A673 (cell line): ENCODE data around the gene STX3. TPM values are rescaled to one million over a fixed set of nuclear protein-coding genes. Genes with fewer than 3 reads are reported as not detected.
"Not testable (repeated sequence)": the region's sequence is repeated elsewhere in the genome, so short reads cannot be mapped to it uniquely, and the experiment has no call there.

Experiments used
- BruUV-seq: library from RNA; stranded (reverse); fragments of 400-500 nt; replicated peaks from 2 replicates; lab custom pipeline; 2021; lab: Mats Ljungman, UMichigan
- CTCF ChIA-PET: fragments of 300-600 bp; sonication (Branson Sonifier 250); formaldehyde crosslinking; loops from one replicate; lab custom pipeline; 2022; ENCODE audit warnings: antibody characterized with exemption; lab: Charles Lee
- POLR2A ChIA-PET: fragments of 300-600 bp; sonication (Branson Sonifier 250); formaldehyde crosslinking; loops from one replicate; lab custom pipeline; 2022; ENCODE audit warnings: antibody characterized with exemption; ENCODE audit not compliant: low non-redundant PET; lab: Charles Lee
- DNase-seq: peaks from one replicate; pipeline ENCODE4 v3.0.0-alpha.2; 2015; ENCODE audit warnings: low spot score
- H3K27ac ChIP-seq: fragments of 200-600 bp; sonication (generic); 2 replicates; pipeline ENCODE4 v1.5.1; 2016; ENCODE audit warnings: mixed run types, low read depth, mild to moderate bottlenecking, mixed read lengths, antibody characterized with exemption, low read length; ENCODE audit not compliant: poor library complexity, severe bottlenecking
- H3K27me3 ChIP-seq: fragments of 200-600 bp; sonication (generic); replicated peaks from 2 replicates; pipeline ENCODE4 v1.6.1; 2017; ENCODE audit warnings: mixed run types, low read depth, mild to moderate bottlenecking, mixed read lengths, antibody characterized with exemption, low read length; ENCODE audit not compliant: insufficient read depth, poor library complexity
- H3K36me3 ChIP-seq: fragments of 200-600 bp; sonication (generic); 2 replicates; pipeline ENCODE4 v1.6.1; 2016; ENCODE audit warnings: mixed run types, mild to moderate bottlenecking, mixed read lengths, antibody characterized with exemption, low read length; ENCODE audit not compliant: insufficient read depth, poor library complexity, severe bottlenecking
- H3K4me1 ChIP-seq: fragments of 200-600 bp; sonication (generic); 2 replicates; pipeline ENCODE4 v1.6.1; 2017; ENCODE audit warnings: mixed run types, mild to moderate bottlenecking, mixed read lengths, antibody characterized with exemption, low read length; ENCODE audit not compliant: insufficient read depth, poor library complexity, severe bottlenecking
- H3K4me3 ChIP-seq: fragments of 200-600 bp; sonication (generic); 2 replicates; pipeline ENCODE4 v1.5.1; 2016; ENCODE audit warnings: low read depth, mixed run types, mild to moderate bottlenecking, mixed read lengths, low read length; ENCODE audit not compliant: poor library complexity, severe bottlenecking
- H3K9me3 ChIP-seq: fragments of 200-600 bp; sonication (generic); 2 replicates; pipeline ENCODE4 v1.6.1; 2016; ENCODE audit warnings: mixed run types, low read depth, mild to moderate bottlenecking, mixed read lengths, antibody characterized with exemption, low read length; ENCODE audit not compliant: poor library complexity, severe bottlenecking
- EZH2 ChIP-seq: fragments of 200-600 bp; sonication (generic); IDR thresholded peaks from 2 replicates; pipeline ENCODE4 v1.6.1; 2017; ENCODE audit warnings: borderline replicate concordance, low read depth, mild to moderate bottlenecking, mixed read lengths, antibody characterized with exemption, low read length; ENCODE audit not compliant: poor library complexity, severe bottlenecking
- intact Hi-C: fragments of 100-400 bp; cut with micrococcal nuclease; formaldehyde crosslinking; loops from one replicate; pipeline ENCODE4 v1.10.0; 2022; ENCODE audit not compliant: unreplicated experiment
- total RNA-seq: library from RNA; stranded (reverse); gene quantifications from 2 replicates; pipeline ENCODE4 v1.2.3, GENCODE V29; 2021
- TF ChIP-seq, protein P1 (sequence below): fragments of 300-800, 200-600 bp; sonication (generic); conservative IDR thresholded peaks from 2 replicates; pipeline ENCODE4 v1.5.1; 2017; ENCODE audit warnings: low read depth, mild to moderate bottlenecking, antibody characterized with exemption, low read length, moderate library complexity, mixed read lengths

Gene STX3
- total RNA-seq, 1 experiment from 2014 or later = 16.0 TPM

DNA sequence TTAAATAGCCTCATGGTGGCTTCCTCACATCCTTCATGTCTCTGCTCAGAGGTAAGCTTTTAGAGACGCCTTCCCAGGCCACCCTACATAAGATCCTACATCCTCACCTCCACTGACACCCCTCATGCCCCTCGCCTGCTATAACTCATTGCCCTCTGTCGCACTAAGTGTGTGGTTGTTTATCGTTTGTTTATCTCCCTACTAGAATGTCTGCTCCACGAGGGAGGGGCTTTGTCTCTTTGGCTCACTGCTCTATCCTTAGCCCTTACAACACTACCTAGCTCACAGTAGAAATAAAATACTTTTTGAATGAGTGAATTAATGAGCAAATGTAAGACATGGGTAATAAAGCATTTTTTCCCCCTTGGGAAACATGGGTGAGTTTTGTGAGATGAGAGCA is 91.4 kb downstream of the STX3 start:
- ChIA-PET POLR2A (no interaction called here), CTCF (no interaction called here)
- no peak for DNase-seq
- intact Hi-C loops = loop anchor here (2.0 kb wide), 1 partner anchor 32 kb away; the partner anchor contains the start of gene OOSP3
- Histone ChIP-seq H3K9me3 (no peaks in the 10 kb centered on the region), H3K27ac (no peak overlapping the region), H3K4me3 (no peak overlapping the region), H3K4me1 (no peaks in the 10 kb centered on the region), H3K36me3 (no peaks in the 10 kb centered on the region), H3K27me3 (no peaks in the 10 kb centered on the region)
- TF ChIP-seq, protein P1, sequence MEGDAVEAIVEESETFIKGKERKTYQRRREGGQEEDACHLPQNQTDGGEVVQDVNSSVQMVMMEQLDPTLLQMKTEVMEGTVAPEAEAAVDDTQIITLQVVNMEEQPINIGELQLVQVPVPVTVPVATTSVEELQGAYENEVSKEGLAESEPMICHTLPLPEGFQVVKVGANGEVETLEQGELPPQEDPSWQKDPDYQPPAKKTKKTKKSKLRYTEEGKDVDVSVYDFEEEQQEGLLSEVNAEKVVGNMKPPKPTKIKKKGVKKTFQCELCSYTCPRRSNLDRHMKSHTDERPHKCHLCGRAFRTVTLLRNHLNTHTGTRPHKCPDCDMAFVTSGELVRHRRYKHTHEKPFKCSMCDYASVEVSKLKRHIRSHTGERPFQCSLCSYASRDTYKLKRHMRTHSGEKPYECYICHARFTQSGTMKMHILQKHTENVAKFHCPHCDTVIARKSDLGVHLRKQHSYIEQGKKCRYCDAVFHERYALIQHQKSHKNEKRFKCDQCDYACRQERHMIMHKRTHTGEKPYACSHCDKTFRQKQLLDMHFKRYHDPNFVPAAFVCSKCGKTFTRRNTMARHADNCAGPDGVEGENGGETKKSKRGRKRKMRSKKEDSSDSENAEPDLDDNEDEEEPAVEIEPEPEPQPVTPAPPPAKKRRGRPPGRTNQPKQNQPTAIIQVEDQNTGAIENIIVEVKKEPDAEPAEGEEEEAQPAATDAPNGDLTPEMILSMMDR = no peak
- no peak for TF ChIP-seq EZH2
- no TSS peak for BruUV-seq

DNA sequence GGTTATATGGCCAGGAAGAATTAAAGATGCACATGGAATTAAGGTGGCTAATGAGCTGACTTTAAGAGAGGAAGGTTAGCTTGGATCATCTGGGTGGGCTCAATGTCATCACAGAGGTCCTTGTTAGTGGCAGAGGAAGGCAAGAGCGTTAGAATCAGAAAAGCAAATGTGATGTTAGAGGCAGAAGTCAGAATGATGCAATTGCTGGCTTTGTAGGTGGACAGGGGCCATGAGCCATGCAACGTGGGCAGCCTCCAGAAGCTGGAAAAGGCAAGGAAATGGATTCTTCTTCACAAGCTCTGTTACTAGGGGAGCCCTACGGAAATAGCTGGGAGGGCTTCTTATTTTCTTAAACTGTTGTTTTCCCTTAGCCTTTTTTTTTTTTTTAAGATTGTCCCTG is 92.5 kb downstream of the STX3 start:
- CTCF ChIA-PET = no interaction called here
- intact Hi-C loops = loop anchor here (2.0 kb wide), 1 partner anchor 31 kb away; the partner anchor contains the start of gene OOSP3
- POLR2A ChIA-PET = no interaction called here
- no peak for TF ChIP-seq EZH2
- TF ChIP-seq, protein P1 = no peak
- H3K27ac ChIP-seq = no peak overlapping the region
- H3K4me3 ChIP-seq = no peak overlapping the region
- no peaks in the 10 kb centered on the region for H3K27me3 ChIP-seq
- BruUV-seq = no TSS peak
- no peak for DNase-seq
- no peaks in the 10 kb centered on the region for H3K9me3 ChIP-seq
- no peaks in the 10 kb centered on the region for H3K36me3 ChIP-seq
- no peaks in the 10 kb centered on the region for H3K4me1 ChIP-seq

DNA sequence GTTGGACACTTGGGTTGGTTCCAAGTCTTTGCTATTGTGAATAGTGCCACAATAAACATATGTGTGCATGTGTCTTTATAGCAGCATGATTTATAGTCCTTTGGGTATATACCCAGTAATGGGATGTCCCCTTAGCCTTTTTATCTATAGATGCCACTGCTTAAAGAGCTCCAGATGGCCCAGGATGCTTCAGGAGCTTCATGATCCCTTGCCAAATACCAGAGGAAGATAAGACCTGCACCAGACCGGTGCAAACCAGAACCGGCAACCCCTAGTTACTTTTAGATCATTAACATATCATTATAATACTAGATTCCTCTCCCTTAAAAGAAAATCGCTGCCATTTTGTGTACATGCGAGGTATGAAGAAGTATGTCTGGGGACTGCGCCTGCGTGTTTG is 93.3 kb downstream of the STX3 start:
- H3K27me3 ChIP-seq, CTCF ChIA-PET, H3K36me3 ChIP-seq, DNase-seq, BruUV-seq, H3K27ac ChIP-seq, intact Hi-C loops, H3K4me3 ChIP-seq, POLR2A ChIA-PET, H3K9me3 ChIP-seq, H3K4me1 ChIP-seq: not testable (repeated sequence)

DNA sequence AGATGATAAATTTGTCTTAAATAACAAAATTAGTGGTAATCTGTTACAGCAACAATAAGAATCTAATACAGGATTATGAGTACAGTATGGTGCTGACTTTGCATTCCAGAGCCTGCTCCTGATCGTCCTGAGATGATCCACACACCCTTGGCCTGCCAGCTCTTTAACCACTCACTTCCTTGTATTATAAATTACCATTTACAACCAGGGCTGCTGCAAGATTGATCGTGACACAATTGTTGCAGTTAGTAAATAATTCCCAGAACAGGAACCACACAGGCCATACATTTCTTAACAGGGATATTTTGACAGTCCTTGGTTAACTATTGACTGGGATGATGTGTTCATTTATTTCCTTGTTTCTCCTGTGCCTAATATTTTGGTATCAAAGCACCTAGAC is 94.0 kb downstream of the STX3 start:
- ChIA-PET CTCF (no interaction called here), POLR2A (no interaction called here)
- no peak for TF ChIP-seq EZH2
- TF ChIP-seq, protein P1 = no peak
- BruUV-seq = no TSS peak
- Histone ChIP-seq H3K4me3 (no peak overlapping the region), H3K9me3 (no peaks in the 10 kb centered on the region), H3K27me3 (no peaks in the 10 kb centered on the region), H3K4me1 (no peaks in the 10 kb centered on the region), H3K27ac (no peak overlapping the region), H3K36me3 (no peaks in the 10 kb centered on the region)
- intact Hi-C loops = no loop called here
- DNase-seq = no peak

DNA sequence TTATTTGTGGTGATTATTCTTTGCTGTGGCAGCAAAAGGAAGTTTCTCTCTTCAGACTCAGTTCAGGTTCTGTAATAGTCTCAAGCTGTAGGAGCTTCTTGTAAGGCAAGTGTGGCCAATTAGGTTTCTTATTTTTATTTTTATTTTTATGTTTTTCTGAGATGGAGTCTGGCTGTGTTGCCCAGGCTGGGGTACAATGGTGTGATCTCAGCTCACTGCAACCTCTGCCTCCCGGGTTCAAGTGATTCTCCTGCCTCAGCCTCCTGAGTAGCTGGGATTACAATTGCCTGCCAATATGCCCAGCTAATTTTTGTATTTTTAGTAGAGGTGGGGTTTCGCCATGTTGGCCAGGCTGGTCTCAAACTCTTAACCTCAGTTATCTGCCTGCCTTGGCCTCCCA is 94.4 kb downstream of the STX3 start:
- H3K4me1 ChIP-seq, DNase-seq, H3K36me3 ChIP-seq, H3K27me3 ChIP-seq, H3K9me3 ChIP-seq, CTCF ChIA-PET, H3K27ac ChIP-seq, H3K4me3 ChIP-seq, BruUV-seq, intact Hi-C loops, POLR2A ChIA-PET: not testable (repeated sequence)
